GM12864 (cell line): Measurements from ENCODE around the gene FAM216B.

Source experiments
- DNase-seq: peaks from one replicate; pipeline ENCODE4 v3.0.0-alpha.2; 2011; ENCODE audit warnings: low read depth
- H3K4me3 ChIP-seq: 2 replicates; pipeline ENCODE4 v1.5.1; 2011; ENCODE audit warnings: mild to moderate bottlenecking, low read depth, low read length, control low read depth
- CTCF ChIP-seq: IDR thresholded peaks from 2 replicates; pipeline ENCODE4 v1.5.1; 2011; ENCODE audit warnings: low read depth, mild to moderate bottlenecking, moderate library complexity, low read length, control low read depth, inconsistent platforms; ENCODE audit errors: missing control alignments

The FAM216B gene

GRCh38 chr13:42777467-42777866, 3.9 kb upstream of the FAM216B start:
- DNase-seq, result no peak
- no peak overlapping the region for H3K4me3 ChIP-seq

GRCh38 chr13:42780044-42780443, 1.3 kb upstream of the FAM216B start:
- DNase-seq, result no peak
- H3K4me3 ChIP-seq, result no peak overlapping the region
- no peak for TF ChIP-seq CTCF

More at GRCh38 chr13:42777467-42777866, 3.9 kb upstream of the FAM216B start:
- TF ChIP-seq CTCF, result no peak

- no peak for TF ChIP-seq CTCF
- DNase-seq, result no peak
- no peak overlapping the region for H3K4me3 ChIP-seq
Measured at GRCh38 chr13:42786715-42787114, 5.3 kb downstream of the FAM216B start.

GRCh38 chr13:42788601-42789000, 7.2 kb downstream of the FAM216B start:
- no peak for TF ChIP-seq CTCF
- no peak for DNase-seq
- no peak overlapping the region for H3K4me3 ChIP-seq

GRCh38 chr13:42792154-42792553, 10.8 kb downstream of the FAM216B start:
- no peak for DNase-seq
- H3K4me3 ChIP-seq, result no peak overlapping the region
- TF ChIP-seq CTCF, result no peak

GRCh38 chr13:42794577-42795275, 13.3 kb downstream of the FAM216B start:
- TF ChIP-seq CTCF, result no peak
- H3K4me3 ChIP-seq, result no peak overlapping the region
- no peak for DNase-seq

- H3K4me3 ChIP-seq, result no peak overlapping the region
- no peak for DNase-seq
- TF ChIP-seq CTCF, result no peak
Measured at GRCh38 chr13:42795666-42796065, 14.3 kb downstream of the FAM216B start.
